NCI-H1694 (cell line): Measurements from ENCODE around the gene INPP5E.
"Not testable (repeated sequence)": the region's sequence is repeated elsewhere in the genome, so short reads cannot be mapped to it uniquely, and the experiment has no call there.

ENCODE experiments used
- DNase-seq: peaks from one replicate; lab custom pipeline; 2025; lab: John Stamatoyannopoulos, UW

Gene INPP5E

GRCh38 chr9:136429075-136429628 is 10.5 kb downstream of the INPP5E start:
- DNase-seq: no peak

- no peak for DNase-seq
These were observed 12.9 kb downstream of the INPP5E start for GRCh38 chr9:136426787-136427186.

GRCh38 chr9:136425367-136425766 is 14.3 kb downstream of the INPP5E start:
- DNase-seq: not testable (repeated sequence)

- no peak for DNase-seq
These were observed 14.8 kb downstream of the INPP5E start for GRCh38 chr9:136424750-136425362.

GRCh38 chr9:136423432-136424146 is 16.1 kb downstream of the INPP5E start:
- no peak for DNase-seq

GRCh38 chr9:136422876-136423275 is 16.8 kb downstream of the INPP5E start:
- no peak for DNase-seq

GRCh38 chr9:136421791-136422190 is 17.9 kb downstream of the INPP5E start:
- no peak for DNase-seq

GRCh38 chr9:136419092-136419420 is 20.6 kb downstream of the INPP5E start:
- no peak for DNase-seq

- no peak for DNase-seq
These were observed 21.2 kb downstream of the INPP5E start for GRCh38 chr9:136418182-136419091.

GRCh38 chr9:136416914-136417313 is 22.7 kb downstream of the INPP5E start:
- no peak for DNase-seq

- DNase-seq: no peak
These were observed 23.2 kb downstream of the INPP5E start for GRCh38 chr9:136416427-136416826.

GRCh38 chr9:136412962-136413361 is 26.7 kb downstream of the INPP5E start:
- no peak for DNase-seq

- no peak for DNase-seq
These were observed 28.3 kb downstream of the INPP5E start for GRCh38 chr9:136411378-136411777.

GRCh38 chr9:136410500-136411287 is 29.0 kb downstream of the INPP5E start, which contains the start of the genes ENTR1 and PMPCA:
Gene ENTR1 (minus strand): TSS chr9:136410614. CDS start chr9:136410397, 217 bp downstream.
Gene PMPCA (plus strand): TSS chr9:136410658. CDS start chr9:136410669, 11 bp downstream.
- DNase-seq: peak; percentile 42

- DNase-seq: no peak
These were observed 29.8 kb downstream of the INPP5E start for GRCh38 chr9:136409557-136410455.

GRCh38 chr9:136407911-136408310 is 31.7 kb downstream of the INPP5E start:
- DNase-seq: no peak

GRCh38 chr9:136407061-136407460 is 32.6 kb downstream of the INPP5E start:
- DNase-seq: not testable (repeated sequence)

- not testable (repeated sequence) for DNase-seq
These were observed 33.7 kb downstream of the INPP5E start for GRCh38 chr9:136405904-136406303.

- DNase-seq: no peak
These were observed 34.2 kb downstream of the INPP5E start for GRCh38 chr9:136405481-136405880.

GRCh38 chr9:136404801-136405136 is 34.9 kb downstream of the INPP5E start:
- no peak for DNase-seq
